Astrocyte (in vitro differentiated cells and primary cell): ENCODE results near the gene UCP2.

Experiments
- CTCF ChIP-seq: IDR thresholded peaks from 2 replicates; pipeline ENCODE4 v1.5.1; 2011; ENCODE audit warnings: low read depth, mild to moderate bottlenecking, inconsistent platforms, low read length, moderate library complexity; ENCODE audit not compliant: insufficient read depth
- EZH2 ChIP-seq: IDR thresholded peaks from 2 replicates; pipeline ENCODE4 v1.6.1; 2012; ENCODE audit warnings: mild to moderate bottlenecking, low read length, inconsistent platforms; ENCODE audit not compliant: insufficient read depth

- TF ChIP-seq EZH2: no peak
- no peak for TF ChIP-seq CTCF
Observed at GRCh38 chr11:73976451-73977151, 6.0 kb downstream of the UCP2 start.
